IPS-15b (cell line): ENCODE measurements around the gene LPCAT2.

Experiments used
- H3K27me3 ChIP-seq: one replicate; pipeline ENCODE4 v1.6.1; 2013; ENCODE audit warnings: low read length; ENCODE audit not compliant: control insufficient read depth, insufficient read depth
- H3K36me3 ChIP-seq: one replicate; pipeline ENCODE4 v1.6.1; 2013; ENCODE audit warnings: low read length; ENCODE audit not compliant: control insufficient read depth, insufficient read depth
- H3K4me1 ChIP-seq: one replicate; pipeline ENCODE4 v1.6.1; 2013; ENCODE audit warnings: mild to moderate bottlenecking, low read length; ENCODE audit not compliant: control insufficient read depth, insufficient read depth
- H3K4me3 ChIP-seq: one replicate; pipeline ENCODE4 v1.5.1; 2013; ENCODE audit warnings: low read depth, low read length
- H3K9ac ChIP-seq: one replicate; pipeline ENCODE4 v1.6.1; 2013; ENCODE audit warnings: low read depth, mild to moderate bottlenecking, low read length
- H3K9me3 ChIP-seq: one replicate; pipeline ENCODE4 v1.6.1; 2013; ENCODE audit warnings: mild to moderate bottlenecking, low read length; ENCODE audit not compliant: control insufficient read depth, insufficient read depth

The LPCAT2 gene

GRCh38 chr16:55539488-55539887, 30.6 kb downstream of the LPCAT2 start:
- no peak overlapping the region for H3K9ac ChIP-seq
- no peaks in the 10 kb centered on the region for H3K4me1 ChIP-seq
- H3K9me3 ChIP-seq = no peaks in the 10 kb centered on the region
- no peak overlapping the region for H3K4me3 ChIP-seq
- H3K27me3 ChIP-seq = no peaks in the 10 kb centered on the region
- H3K36me3 ChIP-seq = no peaks in the 10 kb centered on the region

- Histone ChIP-seq H3K9ac (no peak overlapping the region), H3K9me3 (no peaks in the 10 kb centered on the region), H3K36me3 (no peaks in the 10 kb centered on the region), H3K4me3 (no peak overlapping the region), H3K4me1 (no peaks in the 10 kb centered on the region), H3K27me3 (no peaks in the 10 kb centered on the region)
These were observed 31.3 kb downstream of the LPCAT2 start for GRCh38 chr16:55540221-55540620.

- no peaks in the 10 kb centered on the region for H3K4me1 ChIP-seq
- no peaks in the 10 kb centered on the region for H3K36me3 ChIP-seq
- no peaks in the 10 kb centered on the region for H3K27me3 ChIP-seq
- no peak overlapping the region for H3K4me3 ChIP-seq
- H3K9ac ChIP-seq = no peak overlapping the region
- H3K9me3 ChIP-seq = no peaks in the 10 kb centered on the region
These were observed 33.7 kb downstream of the LPCAT2 start for GRCh38 chr16:55542459-55543082.

GRCh38 chr16:55543472-55543871, 34.6 kb downstream of the LPCAT2 start:
- Histone ChIP-seq H3K9me3 (no peaks in the 10 kb centered on the region), H3K4me1 (no peaks in the 10 kb centered on the region), H3K9ac (no peak overlapping the region), H3K27me3 (no peaks in the 10 kb centered on the region), H3K36me3 (no peaks in the 10 kb centered on the region), H3K4me3 (no peak overlapping the region)

GRCh38 chr16:55552621-55553020, 43.7 kb downstream of the LPCAT2 start:
- Histone ChIP-seq H3K9ac (no peak overlapping the region), H3K9me3 (no peaks in the 10 kb centered on the region)

GRCh38 chr16:55555436-55555835, 46.6 kb downstream of the LPCAT2 start:
- no peaks in the 10 kb centered on the region for H3K9me3 ChIP-seq
- H3K27me3 ChIP-seq = no peaks in the 10 kb centered on the region
- H3K4me1 ChIP-seq = no peaks in the 10 kb centered on the region
- no peaks in the 10 kb centered on the region for H3K36me3 ChIP-seq
- no peak overlapping the region for H3K4me3 ChIP-seq
- no peak overlapping the region for H3K9ac ChIP-seq

More at GRCh38 chr16:55552621-55553020, 43.7 kb downstream of the LPCAT2 start:
- no peaks in the 10 kb centered on the region for H3K4me1 ChIP-seq
- H3K36me3 ChIP-seq = no peaks in the 10 kb centered on the region
- H3K27me3 ChIP-seq = no peaks in the 10 kb centered on the region
- no peak overlapping the region for H3K4me3 ChIP-seq

GRCh38 chr16:55557186-55557585, 48.3 kb downstream of the LPCAT2 start:
- Histone ChIP-seq H3K9ac (no peak overlapping the region), H3K9me3 (no peaks in the 10 kb centered on the region), H3K36me3 (no peaks in the 10 kb centered on the region), H3K4me3 (no peak overlapping the region), H3K4me1 (no peaks in the 10 kb centered on the region), H3K27me3 (no peaks in the 10 kb centered on the region)

GRCh38 chr16:55559233-55559632, 50.4 kb downstream of the LPCAT2 start:
- Histone ChIP-seq H3K4me3 (no peak overlapping the region), H3K27me3 (no peaks in the 10 kb centered on the region), H3K4me1 (no peaks in the 10 kb centered on the region), H3K36me3 (no peaks in the 10 kb centered on the region), H3K9ac (no peak overlapping the region), H3K9me3 (no peaks in the 10 kb centered on the region)

GRCh38 chr16:55559933-55560516, 51.2 kb downstream of the LPCAT2 start:
- no peak overlapping the region for H3K4me3 ChIP-seq
- H3K4me1 ChIP-seq = no peaks in the 10 kb centered on the region

GRCh38 chr16:55561319-55561848, 52.5 kb downstream of the LPCAT2 start:
- no peak overlapping the region for H3K9ac ChIP-seq
- H3K9me3 ChIP-seq = no peaks in the 10 kb centered on the region
- no peaks in the 10 kb centered on the region for H3K4me1 ChIP-seq
- H3K27me3 ChIP-seq = no peaks in the 10 kb centered on the region
- H3K36me3 ChIP-seq = no peaks in the 10 kb centered on the region
- H3K4me3 ChIP-seq = no peak overlapping the region

More at GRCh38 chr16:55559933-55560516, 51.2 kb downstream of the LPCAT2 start:
- Histone ChIP-seq H3K9me3 (no peaks in the 10 kb centered on the region), H3K27me3 (no peaks in the 10 kb centered on the region), H3K36me3 (no peaks in the 10 kb centered on the region), H3K9ac (no peak overlapping the region)

- H3K9me3 ChIP-seq = no peaks in the 10 kb centered on the region
- no peaks in the 10 kb centered on the region for H3K36me3 ChIP-seq
- H3K27me3 ChIP-seq = no peaks in the 10 kb centered on the region
- H3K9ac ChIP-seq = no peak overlapping the region
- H3K4me1 ChIP-seq = no peaks in the 10 kb centered on the region
- H3K4me3 ChIP-seq = no peak overlapping the region
These were observed 54.1 kb downstream of the LPCAT2 start for GRCh38 chr16:55562936-55563335.

GRCh38 chr16:55563797-55564196, 54.9 kb downstream of the LPCAT2 start:
- no peak overlapping the region for H3K4me3 ChIP-seq
- H3K27me3 ChIP-seq = no peaks in the 10 kb centered on the region

More at GRCh38 chr16:55563797-55564196, 54.9 kb downstream of the LPCAT2 start:
- Histone ChIP-seq H3K4me1 (no peaks in the 10 kb centered on the region), H3K9me3 (no peaks in the 10 kb centered on the region), H3K9ac (no peak overlapping the region), H3K36me3 (no peaks in the 10 kb centered on the region)
